Fibroblast of pulmonary artery (primary cell): ENCODE results near the gene DMRT3.

Experiments used
- DNase-seq: peaks from one replicate; pipeline ENCODE4 v3.0.0-alpha.2; 2010; ENCODE audit warnings: low read depth
- H3K4me3 ChIP-seq: replicated peaks from 2 replicates; pipeline ENCODE4 v1.5.1; 2011; ENCODE audit warnings: low read depth, mild to moderate bottlenecking, control low read depth, low read length, moderate library complexity
- TF ChIP-seq, protein P1 (sequence below): IDR thresholded peaks from 2 replicates; pipeline ENCODE4 v1.5.1; 2011; ENCODE audit warnings: mild to moderate bottlenecking, control low read depth, low read length, inconsistent platforms; ENCODE audit errors: missing control alignments

DMRT3 gene

DNA sequence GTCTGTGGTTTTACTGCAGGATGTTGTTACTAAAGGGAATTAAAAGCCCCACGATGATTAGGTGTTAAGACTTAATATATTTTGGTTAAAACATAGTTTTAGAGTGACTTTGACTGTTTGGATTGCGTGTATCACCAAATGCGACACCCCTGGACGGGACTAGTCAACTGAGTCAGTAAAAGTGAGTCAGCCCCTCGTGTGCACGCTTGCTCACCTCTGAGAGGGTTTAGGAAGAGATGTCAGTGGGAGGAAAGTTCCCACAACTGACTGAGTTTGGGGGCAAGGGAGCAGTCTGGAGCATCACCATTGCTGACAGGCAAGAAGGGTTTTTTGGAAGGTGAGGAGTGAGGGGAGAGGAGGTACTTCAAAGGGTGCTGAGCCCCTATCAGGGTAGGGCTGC, 14.4 kb upstream of the DMRT3 start:
- TF ChIP-seq, protein P1, sequence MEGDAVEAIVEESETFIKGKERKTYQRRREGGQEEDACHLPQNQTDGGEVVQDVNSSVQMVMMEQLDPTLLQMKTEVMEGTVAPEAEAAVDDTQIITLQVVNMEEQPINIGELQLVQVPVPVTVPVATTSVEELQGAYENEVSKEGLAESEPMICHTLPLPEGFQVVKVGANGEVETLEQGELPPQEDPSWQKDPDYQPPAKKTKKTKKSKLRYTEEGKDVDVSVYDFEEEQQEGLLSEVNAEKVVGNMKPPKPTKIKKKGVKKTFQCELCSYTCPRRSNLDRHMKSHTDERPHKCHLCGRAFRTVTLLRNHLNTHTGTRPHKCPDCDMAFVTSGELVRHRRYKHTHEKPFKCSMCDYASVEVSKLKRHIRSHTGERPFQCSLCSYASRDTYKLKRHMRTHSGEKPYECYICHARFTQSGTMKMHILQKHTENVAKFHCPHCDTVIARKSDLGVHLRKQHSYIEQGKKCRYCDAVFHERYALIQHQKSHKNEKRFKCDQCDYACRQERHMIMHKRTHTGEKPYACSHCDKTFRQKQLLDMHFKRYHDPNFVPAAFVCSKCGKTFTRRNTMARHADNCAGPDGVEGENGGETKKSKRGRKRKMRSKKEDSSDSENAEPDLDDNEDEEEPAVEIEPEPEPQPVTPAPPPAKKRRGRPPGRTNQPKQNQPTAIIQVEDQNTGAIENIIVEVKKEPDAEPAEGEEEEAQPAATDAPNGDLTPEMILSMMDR, result no peak
- DNase-seq, result no peak
- no peak overlapping the region for H3K4me3 ChIP-seq

DNA sequence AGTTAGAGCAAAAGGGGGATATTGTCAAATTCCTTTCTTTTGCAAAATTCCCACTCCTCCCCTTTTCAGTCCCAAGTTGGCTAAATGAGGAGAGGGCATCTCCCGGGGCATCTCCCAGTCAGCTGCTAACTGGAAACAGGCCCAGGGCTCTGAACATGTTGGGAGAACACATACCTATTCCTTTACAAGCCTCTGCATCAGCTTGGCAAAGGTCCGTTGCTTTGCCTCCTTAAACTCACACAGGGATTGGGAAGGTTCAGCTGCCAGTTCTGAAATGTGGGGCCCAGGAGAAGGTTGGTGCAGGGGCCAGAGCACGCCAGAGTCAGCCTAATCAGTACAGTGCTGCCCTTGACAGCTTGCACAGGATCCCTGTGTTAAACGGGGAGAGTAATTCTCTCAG, 11.0 kb upstream of the DMRT3 start:
- H3K4me3 ChIP-seq, result no peak overlapping the region
- DNase-seq, result no peak
- TF ChIP-seq, protein P1, result no peak

DNA sequence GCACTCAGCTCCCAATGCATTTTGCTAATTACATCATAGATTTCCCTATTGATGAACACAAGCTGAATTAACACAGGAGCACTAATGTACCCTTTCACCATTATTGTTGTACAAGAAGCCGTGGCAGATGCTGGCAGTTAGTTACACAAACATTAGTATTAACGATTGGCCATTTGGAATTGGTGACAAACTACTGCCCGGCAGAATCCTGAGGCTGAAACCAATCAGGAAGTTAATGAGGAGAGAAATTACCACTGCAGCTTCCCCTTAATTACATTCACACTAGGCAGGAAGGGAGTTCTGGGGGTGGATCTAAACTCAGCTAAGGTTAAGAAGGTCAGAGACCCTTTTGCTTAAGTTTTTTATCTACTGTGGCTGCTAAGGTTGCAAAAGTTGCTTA, 9.6 kb upstream of the DMRT3 start:
- no peak overlapping the region for H3K4me3 ChIP-seq
- TF ChIP-seq, protein P1, result no peak
- DNase-seq, result no peak

DNA sequence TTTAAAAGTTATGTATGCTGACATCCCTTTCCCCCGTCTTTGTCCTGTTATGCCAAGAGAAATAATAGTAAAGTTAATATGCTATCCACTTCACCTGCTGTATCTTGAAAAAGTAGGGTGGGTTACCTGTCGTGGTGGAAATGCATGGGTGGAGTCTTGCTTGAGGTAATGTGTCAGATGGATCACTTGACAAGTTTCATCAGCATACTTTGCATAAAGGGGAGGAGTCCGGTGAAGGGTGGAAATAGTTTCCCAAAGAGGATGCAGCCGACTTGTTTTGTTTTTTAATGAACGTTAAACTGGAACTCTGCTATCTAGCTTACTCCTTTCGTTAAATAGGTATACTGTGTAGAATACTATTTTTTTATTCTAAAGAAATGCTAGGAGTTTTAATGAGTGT, 9.0 kb upstream of the DMRT3 start:
- TF ChIP-seq, protein P1, result no peak
- H3K4me3 ChIP-seq, result no peak overlapping the region
- DNase-seq, result no peak

DNA sequence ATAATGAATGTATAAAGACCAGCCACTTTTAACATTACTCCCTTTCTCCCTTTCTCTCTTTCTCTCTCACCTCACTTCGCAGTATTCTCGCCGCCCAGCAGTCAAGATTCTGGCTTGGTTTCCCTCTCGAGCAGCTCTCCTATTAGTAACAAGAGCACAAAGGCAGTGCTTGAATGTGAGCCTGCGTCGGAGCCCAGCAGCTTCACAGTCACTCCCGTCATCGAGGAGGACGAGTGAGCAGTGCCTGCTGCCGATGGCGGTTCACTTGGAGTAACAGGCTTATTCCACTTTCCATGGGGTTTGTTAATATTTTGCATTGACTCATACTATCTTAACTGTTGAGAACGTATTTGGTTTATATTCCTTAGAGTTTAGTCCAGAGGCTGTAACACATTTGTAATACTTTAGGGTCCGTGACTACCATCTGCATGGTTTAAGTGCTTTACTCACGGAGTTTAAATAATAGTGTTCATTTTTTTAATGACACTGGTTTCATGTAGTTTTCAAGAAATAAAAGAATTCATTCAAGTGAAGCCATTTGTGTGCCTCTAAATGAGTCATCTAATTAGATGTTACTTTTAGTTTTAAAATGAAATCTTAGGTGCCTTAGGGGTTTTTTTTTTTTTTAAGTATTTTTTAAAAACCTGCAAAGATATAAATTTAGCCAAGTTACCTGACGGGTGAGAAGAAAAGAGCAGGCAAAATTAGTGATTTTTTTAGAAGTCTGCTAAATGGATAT, 8.4 kb upstream of the DMRT3 start:
- no peak overlapping the region for H3K4me3 ChIP-seq
- TF ChIP-seq, protein P1, result no peak
- DNase-seq, result no peak

DNA sequence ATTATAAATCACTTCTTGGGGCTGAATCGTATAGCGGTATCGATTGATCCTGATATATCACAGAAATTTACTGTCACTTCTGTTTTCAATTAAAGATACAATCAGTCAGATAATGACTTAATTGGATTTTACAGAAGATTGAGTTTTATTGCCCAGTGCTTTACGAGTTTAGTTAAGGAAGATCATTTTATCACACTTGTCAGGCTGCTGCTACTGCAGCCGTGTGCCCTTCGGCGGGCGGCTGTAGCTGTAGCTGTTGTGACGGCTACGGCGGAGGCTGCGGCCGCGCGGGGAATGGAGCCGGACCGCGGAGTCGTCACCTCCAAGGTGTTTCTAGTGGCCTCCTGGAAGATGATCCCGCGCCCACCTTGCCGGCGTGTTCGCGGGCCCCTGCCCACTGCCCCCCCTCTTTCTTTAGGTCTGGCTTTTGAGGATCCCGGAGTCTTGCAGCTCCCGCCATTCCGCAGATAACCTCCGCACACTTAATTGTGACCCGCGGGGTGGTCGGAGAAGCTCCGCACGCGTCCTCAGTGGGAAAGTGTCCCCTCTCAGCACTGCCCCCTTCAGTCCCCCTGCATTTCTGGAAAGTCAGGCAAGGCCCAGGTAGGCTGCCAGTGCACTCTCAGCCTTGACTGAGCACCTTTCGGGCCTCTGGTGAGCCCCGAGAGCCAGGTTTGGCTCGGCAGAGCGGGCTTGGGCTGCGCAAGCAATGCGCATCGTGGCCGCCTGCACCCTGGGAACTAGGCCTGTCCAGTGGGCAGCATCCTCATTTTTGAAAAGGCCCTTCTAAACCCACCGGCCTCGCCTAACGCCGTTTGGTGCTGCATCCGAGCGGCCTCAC, 6.9 kb upstream of the DMRT3 start:
- DNase-seq, result no peak
- H3K4me3 ChIP-seq, result no peak overlapping the region
- TF ChIP-seq, protein P1, result no peak
